Stimulated activated naive CD8-positive, alpha-beta T cell treated with anti-CD3 and anti-CD28 coated beads, Interleukin-15, Interleukin-2, amounts not matched to agents 100 U/mL and 50 U/mL, for 24 hours (primary cell): ENCODE measurements around the gene LATS1.
"Not testable (repeated sequence)": the region's sequence is repeated elsewhere in the genome, so short reads cannot be mapped to it uniquely, and the experiment has no call there.

Experiments used
- ATAC-seq: fragments of 150-1000 bp; cut with Tn5 transposase; one replicate; pipeline ENCODE4 v1.10.0; 2021
- DNase-seq: peaks from one replicate; pipeline ENCODE4 v3.0.0; 2021

Gene LATS1

DNA sequence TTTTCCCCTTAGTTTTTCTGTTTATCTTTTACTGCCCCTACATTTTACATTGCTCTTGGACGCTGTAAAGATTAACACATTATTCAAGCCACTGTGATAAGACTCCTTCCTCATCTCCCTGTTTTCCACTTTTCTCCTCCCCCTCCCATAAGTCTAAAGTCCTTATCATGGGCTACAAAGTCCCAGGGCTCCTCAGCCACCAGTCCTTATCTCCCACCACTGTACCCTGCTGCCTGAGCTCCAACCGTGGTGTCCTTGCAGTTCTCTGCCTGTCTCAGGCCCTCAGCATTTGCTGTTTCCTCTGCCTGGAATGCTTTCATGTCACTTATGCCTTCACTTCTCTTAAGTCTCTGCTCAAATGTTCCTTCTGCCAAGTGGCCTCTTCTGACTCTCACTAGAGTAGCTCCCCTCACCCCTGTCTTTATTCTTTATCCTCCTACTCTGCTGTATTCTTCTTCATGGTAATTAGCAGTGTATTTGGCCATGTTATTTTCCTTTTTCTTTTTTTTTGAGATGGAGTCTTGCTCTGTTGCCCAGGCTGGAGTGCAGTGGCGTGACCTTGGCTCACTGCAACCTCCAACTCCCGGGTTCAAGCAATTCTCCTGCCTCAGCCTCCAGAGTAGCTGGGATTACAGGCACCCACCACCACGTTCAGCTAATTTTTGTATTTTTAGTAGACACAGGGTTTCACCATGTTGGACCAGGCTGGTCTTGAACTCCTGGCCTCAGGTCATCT, 10.8 kb upstream of the LATS1 start:
- ATAC-seq: no peak
- DNase-seq: no peak

DNA sequence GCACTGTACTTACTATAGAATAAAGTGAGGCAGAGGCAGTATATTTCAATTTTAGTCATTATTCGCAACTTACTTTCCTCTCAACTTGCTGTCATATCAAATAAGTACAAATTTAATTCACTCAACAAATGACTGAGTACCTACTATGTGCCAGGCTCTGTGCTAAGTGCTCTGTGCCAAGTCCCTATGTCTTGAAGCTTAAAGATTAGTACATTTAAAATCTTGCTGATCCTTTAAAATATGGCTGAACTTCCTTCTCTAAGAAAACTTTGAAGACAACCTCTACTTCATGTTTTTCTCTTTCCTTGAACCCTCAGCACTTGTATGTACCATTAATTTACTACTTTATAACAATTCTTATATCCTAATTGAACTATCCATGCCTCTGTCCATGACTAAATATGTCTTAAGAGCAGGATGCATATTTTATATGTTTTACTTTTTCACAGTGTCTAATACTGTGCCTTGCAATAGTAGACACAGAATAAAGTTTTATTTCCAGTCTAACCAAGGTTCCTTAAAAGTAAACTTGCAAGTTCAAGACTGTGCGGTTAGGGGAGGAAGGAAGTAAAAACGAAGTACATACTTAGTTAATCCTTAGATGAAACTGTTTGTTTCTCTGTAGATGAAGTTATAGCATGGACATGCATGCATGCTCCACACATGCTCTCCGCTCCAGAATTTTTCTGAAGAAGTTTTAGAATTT, 10.0 kb upstream of the LATS1 start:
- no peak for ATAC-seq

GRCh38 chr6:149725785-149726184, 7.9 kb upstream of the LATS1 start:
- DNase-seq: no peak

More for the DNA sequence above, 10.0 kb upstream of the LATS1 start:
- no peak for DNase-seq

DNA sequence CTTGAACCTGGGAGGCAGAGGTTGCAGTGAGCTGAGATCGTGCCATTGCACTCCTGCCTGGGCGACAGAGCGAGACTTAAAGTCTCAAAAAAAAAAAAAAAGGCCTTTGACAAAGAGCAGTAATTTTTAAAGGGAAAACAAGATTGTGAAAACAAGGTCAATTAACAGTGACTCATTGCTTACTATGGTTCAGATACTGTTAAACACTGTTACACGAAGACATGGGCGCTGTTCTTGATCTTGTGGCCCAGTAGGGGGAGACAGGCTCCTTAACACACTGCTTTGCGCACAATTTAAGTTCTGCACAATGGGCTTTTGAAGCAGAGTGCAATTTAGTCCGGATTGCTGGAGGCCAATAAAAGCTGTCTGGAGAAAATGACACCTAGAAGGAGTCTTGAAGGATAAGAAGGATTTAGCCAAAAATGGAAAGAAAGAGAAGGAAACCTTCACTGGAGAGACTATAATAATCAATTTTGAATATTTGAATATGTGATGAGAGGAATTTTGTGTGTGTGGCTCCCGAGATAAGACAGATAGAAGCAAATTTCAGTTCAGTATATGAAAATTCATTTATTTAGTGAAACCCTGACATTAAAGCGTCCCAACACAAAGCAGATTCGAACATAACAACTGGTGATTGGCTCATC, 6.0 kb upstream of the LATS1 start:
- peak; percentile 23 for DNase-seq
- peak; percentile 89 for ATAC-seq

More at GRCh38 chr6:149725785-149726184, 7.9 kb upstream of the LATS1 start:
- no peak for ATAC-seq

- ATAC-seq (no peak), DNase-seq (no peak)
These were observed 5.4 kb upstream of the LATS1 start for GRCh38 chr6:149723262-149723661.

- no peak for ATAC-seq
- DNase-seq: no peak
These were observed 1.6 kb upstream of the LATS1 start for GRCh38 chr6:149719531-149719930.

- no peak for ATAC-seq
- no peak for DNase-seq
These were observed 680 bp downstream of the LATS1 start for GRCh38 chr6:149717255-149717587.

DNA sequence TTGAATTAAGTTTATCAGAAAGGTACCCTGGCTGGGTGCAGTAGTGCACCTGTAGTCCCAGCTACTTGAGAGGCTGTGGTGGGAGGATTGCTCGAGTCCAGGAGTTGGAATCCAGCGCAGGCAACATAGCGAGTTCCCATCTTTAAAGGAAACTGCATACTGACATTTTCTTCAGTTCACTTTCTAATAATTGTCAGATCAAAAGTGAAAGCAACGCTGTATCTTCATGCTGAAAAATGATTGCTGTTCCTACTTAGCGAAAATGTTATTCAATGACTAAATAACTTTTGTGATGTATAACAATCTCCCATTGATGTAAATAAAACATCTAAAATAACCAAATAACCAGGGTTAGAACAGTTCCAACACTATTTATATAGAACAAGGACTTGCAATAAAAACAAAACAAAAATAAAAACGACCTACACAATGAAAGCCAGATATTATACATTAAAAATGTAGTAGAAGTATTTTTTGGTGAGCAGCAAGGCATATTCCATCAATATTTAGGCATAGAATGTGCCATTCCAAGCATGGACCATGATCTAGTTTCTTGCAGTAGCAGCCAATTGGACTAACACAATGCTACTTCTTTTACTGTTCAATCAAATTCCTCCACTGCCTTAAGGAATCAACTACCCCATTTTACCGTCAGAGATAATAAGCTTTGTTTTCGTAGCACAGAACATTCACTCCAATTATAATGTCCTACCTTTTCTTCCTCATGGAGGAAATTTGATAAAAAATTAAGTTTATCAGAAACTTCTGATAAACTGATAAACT, 1.5 kb downstream of the LATS1 start:
- DNase-seq (no peak), ATAC-seq (no peak)

DNA sequence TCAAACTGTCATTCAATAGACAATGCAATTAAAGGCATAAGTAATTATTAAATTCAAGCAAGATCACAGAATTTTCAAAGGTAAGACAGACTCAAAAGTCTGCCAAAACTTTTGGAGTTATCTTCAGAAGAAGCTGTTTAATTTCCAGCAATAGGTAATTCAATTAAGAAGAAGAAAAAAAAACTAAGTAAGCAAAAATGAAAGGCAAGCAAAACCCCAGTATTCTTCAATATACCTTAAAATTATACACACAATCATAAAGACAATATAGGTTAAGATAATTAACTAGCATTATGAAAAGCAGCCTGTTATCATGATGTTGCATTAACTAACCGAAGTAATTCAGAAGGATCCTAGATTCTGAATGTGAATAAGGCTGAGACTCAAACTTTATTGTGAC, 3.5 kb downstream of the LATS1 start:
- no peak for ATAC-seq
- DNase-seq: no peak

DNA sequence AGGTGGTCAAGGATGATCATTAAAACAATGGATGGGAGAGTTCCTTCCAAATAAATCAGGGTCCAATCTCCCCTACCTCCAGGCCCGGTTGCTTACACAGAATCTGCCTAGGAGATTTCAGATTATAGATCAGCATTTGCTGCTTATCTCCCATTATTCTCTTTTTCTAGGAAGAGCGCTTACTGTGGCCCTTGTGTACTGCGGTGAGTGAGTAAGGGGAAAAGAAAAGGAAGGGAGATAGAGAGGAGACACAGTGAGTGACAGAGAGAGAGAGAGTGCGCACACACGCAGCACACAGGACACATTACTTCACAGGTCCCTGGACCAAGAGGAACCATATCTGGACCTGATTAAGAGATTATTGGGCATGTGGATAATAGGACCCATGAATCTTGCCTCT, 6.2 kb downstream of the LATS1 start:
- DNase-seq: no peak
- ATAC-seq: no peak

- ATAC-seq (no peak), DNase-seq (no peak)
These were observed 16.2 kb downstream of the LATS1 start for GRCh38 chr6:149701714-149702113.

- DNase-seq (no peak), ATAC-seq (no peak)
These were observed 18.8 kb downstream of the LATS1 start for GRCh38 chr6:149699150-149699549.

- ATAC-seq: no peak
- no peak for DNase-seq
These were observed 19.7 kb downstream of the LATS1 start for GRCh38 chr6:149698175-149698574.

GRCh38 chr6:149696901-149697300, 21.0 kb downstream of the LATS1 start:
- DNase-seq (no peak), ATAC-seq (no peak)

- no peak for DNase-seq
- ATAC-seq: no peak
These were observed 23.0 kb downstream of the LATS1 start for GRCh38 chr6:149694921-149695320.

DNA sequence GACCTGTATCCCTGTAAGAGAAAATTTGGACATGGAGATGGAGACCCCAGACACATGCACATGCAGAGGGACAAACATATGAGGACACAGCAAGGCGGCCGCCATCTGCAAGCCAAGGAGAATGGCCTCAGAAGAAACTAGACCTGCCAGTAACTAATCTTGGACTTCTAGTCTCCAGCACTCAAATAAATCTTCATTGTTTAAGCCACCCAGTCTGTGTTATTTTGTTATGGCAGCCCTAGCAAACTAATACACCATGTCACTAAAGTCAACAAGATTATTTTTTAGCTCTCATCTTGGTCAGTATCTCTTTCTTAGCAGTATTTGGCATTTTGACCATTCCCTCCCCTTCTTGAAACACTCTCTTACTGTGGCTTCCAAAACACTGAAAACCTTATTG, 26.7 kb downstream of the LATS1 start:
- ATAC-seq: no peak
- no peak for DNase-seq

DNA sequence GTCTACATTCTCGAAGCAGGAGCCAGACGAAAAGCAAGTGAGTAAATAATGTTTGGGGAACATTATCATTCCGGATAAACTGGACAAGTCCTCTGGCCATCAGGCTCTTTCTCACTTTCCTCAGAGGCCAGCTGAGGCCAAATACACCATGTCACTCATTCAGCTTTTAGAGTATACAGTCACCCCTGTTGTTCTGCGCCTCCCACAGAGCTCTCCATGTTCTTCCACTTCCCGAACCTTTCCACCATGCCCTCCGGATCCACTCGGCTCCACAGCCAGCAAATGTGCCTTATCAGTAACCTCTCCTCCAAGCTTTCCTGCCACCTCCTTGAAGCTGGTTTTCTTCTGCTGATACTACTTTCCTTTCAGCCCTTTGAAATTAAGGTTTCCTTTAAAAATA, 31.7 kb downstream of the LATS1 start:
- ATAC-seq: no peak
- no peak for DNase-seq

- no peak for DNase-seq
These were observed 34.5 kb downstream of the LATS1 start for GRCh38 chr6:149683256-149683859.

GRCh38 chr6:149681845-149682244, 36.1 kb downstream of the LATS1 start:
- ATAC-seq, DNase-seq: not testable (repeated sequence)

More at GRCh38 chr6:149683256-149683859, 34.5 kb downstream of the LATS1 start:
- ATAC-seq: no peak

DNA sequence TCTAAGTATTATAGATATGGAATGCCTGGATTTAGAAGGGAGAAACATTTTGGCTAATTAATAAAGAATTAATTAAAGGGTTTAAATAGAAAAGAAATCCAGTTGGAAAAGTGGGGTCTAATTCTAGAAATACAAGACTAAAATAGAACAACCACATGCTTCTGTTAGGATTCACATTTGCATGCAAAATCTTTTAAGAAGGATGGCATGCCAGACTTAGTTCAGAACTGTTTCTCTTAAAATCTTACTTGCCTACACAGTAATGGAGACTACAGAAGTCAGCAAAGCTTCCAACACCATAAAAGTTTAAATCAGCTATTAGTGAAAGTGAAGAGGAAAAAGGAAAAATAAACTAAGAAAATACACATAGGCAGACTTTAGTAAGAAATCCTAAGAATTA, 36.7 kb downstream of the LATS1 start:
- DNase-seq (no peak), ATAC-seq (no peak)

- DNase-seq: no peak
- no peak for ATAC-seq
These were observed 37.4 kb downstream of the LATS1 start for GRCh38 chr6:149680503-149680902.

DNA sequence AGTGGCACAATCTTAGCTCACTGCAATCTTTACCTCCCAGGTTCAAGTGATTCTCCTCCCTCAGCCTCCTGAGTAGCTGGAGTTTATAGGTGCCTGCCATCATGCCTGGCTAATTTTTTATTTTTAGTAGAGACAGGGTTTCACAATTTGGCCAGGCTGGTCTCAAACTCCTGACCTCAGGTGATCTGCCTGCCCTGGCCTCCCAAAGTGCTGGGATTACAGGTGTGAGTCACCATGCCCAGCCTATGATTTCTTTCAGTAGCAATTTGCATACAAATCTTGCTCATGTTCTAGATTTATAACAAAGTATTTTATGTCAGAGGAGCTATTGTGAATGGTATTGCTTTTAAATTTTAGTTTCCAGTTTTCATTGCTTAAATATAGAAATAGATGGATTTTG, 45.6 kb downstream of the LATS1 start:
- ATAC-seq, DNase-seq: not testable (repeated sequence)
